ENCODE data around the gene TMIE. TPM values are rescaled to one million over a fixed set of nuclear protein-coding genes. Genes with fewer than 3 reads are reported as not detected.
"Not testable (repeated sequence)": the region's sequence is repeated elsewhere in the genome, so short reads cannot be mapped to it uniquely, and the experiment has no call there.

Gene TMIE
- total RNA-seq, 1 donor from 2014 or later: 0.30 TPM

DNA sequence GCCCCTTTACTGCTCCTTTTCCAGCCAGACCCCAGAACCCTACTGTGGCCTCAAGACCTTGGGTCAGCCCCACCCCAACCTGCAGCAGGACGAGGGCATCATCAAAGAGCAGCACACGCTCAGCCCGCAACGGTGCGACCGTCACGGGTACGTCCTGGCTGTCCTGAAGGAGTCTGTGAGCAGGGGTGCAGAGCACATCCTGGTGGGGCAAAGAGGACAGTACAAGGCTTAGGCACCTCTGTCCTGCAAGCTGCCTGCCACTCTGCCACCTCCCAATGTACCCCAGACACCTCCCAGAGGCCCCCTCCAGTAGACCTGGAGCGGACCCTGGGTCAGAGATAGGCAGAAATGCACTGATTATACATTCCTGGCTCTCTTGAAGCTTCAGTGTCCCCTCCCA lies 15.7 kb upstream of the TMIE start:
- no peak for DNase-seq

DNA sequence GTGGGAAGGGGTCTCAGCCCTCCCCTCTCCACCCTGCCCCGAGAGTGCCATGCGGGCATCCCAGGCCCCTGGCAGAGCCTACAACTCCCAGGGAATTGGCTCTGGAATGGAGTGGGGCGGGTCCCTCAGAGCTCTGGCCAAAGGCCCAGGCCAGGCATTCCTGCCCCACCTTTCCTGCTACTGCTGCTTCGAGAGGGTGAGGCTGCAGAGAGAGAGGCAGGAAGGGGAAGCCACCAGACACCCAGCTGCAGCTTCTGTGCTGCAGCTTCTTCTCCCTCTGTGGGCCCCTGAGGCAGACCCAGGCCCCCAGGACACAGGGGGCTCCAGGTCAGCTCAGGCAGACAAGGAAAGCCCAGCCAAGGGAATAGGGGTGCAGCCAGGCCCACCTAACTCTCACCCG lies 10.4 kb upstream of the TMIE start:
- no peak for DNase-seq

DNA sequence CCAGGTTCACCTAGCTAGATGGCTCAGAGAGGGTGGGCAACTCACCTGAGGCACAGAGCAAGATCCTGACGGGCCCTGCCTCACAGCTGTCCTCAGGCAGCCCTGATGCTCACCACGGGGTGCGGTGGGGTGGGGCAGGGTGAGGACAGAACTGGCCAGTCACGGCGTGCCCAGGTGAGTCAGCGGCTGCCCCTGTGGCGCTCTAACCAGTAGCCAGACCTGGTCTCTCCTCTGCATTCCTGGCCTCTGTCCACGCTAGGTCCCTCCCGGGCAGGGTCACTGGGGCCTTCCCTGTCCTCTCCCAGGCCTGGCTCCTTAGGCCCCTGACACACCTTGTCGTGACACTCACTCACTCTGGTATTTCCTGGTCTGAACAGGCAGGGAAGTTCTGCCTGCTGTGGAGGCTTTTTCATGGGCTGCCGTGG lies 8.6 kb upstream of the TMIE start:
- no peak for DNase-seq

DNA sequence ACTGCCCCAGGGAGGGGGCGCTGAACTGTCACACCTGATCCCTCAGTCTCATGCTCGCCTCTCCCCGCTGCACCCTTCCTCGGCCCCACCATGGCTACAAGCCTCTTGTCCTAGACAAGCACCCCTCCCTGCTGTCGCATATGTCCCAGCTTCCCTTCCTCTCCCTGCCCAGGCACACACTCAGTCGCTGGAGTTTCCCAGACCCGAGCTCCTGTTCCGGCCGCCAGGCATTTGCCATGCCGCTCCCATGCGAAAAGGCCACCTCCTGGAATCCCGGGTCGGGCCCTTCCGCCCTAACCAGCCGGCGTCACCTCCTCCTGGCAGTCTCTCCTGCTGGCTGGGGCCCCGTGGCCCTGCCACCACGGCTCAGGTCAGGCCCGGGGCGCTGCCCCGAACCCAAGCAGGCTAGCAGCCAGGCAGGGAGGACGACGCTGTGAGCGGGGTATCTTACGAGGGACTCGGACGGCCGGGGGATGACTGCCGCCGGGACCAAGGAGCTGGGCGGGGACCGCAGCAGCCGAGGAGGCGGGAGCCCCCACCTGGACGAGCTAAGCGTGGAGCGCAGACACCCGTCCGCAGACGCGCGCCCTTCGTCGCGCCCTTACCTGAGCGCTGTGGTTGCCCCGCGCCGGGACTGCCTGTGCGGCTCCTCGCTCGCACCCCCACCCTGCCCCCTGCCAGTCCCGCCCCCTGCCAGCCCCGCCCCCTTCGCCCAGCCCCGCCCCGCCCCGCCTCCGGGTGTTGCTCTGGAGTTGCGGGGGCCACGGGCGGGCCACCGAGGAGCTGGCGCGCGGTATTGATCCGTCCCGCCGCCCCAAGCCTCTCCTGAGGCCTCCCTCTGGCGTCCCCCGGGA lies 7.9 kb upstream of the TMIE start, which contains the start of gene ALS2CL:
Gene ALS2CL (minus strand): TSS at position 642 of the 854 bp plus-strand sequence. CDS start 4,239 bp downstream, outside the sequence.
- DNase-seq: no peak

DNA sequence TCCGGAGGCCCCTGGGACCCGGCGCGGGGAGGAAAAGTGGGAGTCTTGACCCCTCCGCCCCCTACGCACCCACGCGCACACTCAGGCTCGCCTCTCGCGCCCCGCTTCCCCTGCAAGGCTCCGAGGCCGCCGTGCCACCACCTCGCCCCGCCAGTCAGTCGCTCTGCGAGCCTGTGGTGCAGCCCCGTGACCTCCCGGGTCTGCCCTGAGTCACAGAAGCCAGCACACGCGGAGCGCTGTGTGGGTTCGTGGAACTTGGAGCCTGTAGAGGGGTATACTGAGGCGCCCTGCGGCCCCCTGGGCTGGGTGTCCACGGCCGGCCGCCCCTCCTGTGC lies 7.3 kb upstream of the TMIE start:
- DNase-seq: no peak

DNA sequence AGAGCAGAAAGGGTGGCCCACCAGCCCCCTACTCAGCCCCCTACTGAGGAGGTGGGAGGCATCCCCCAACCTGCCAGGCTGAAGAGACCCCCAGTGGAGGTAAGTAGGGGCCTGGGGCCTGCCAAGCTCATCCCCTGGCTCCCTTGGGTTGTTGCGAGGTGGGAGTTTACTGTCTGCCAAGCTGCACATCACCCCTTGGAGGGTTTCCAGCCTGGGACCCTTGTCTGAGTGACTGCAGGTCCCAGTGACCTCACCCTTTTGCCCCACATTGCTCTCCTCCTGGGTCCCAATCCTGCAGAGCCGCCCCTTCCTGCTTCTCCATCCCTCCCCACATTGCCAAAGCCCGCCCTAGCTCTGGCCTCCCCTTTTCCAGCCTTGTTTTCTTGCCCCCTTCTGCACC lies 6.7 kb upstream of the TMIE start:
- no peak for DNase-seq

DNA sequence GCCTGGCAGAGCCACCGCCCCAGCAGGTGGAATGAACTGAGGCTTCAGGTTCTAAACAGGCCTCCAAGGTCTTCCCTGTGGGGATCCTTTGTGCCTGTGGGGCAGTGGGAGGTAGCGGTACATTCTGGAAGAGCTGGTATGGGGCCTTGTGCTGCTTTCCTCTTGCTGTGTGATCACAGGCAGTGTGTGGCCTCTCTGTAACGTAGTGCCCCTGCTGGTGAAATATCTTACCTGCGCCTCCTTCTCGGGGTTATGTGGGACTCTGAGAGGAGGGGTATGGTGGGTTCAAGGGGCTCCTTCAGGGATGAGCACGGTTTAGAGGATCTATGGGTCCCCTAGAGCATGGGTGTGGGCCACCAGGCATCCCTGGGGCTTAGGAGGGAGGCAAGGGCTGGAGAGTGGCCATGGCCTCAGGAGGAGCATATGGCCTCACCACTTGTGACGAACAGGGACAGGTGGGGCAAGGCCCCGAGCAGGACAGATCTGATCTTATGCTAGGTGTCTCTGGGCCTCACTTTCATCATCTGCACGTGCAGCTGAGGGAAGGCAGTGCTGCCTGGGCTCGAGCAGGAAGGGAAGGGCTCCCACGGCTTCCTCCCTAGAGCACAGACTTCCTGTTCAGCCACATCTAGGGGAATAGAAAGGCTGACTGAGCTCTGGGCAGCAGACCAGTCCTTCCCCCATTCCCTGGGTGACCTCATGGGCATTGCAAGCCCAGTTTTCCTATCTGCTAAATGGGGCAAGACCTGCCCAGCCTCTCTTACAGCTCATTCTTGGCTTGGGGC lies 5.8 kb upstream of the TMIE start:
- DNase-seq: peak; percentile 13

DNA sequence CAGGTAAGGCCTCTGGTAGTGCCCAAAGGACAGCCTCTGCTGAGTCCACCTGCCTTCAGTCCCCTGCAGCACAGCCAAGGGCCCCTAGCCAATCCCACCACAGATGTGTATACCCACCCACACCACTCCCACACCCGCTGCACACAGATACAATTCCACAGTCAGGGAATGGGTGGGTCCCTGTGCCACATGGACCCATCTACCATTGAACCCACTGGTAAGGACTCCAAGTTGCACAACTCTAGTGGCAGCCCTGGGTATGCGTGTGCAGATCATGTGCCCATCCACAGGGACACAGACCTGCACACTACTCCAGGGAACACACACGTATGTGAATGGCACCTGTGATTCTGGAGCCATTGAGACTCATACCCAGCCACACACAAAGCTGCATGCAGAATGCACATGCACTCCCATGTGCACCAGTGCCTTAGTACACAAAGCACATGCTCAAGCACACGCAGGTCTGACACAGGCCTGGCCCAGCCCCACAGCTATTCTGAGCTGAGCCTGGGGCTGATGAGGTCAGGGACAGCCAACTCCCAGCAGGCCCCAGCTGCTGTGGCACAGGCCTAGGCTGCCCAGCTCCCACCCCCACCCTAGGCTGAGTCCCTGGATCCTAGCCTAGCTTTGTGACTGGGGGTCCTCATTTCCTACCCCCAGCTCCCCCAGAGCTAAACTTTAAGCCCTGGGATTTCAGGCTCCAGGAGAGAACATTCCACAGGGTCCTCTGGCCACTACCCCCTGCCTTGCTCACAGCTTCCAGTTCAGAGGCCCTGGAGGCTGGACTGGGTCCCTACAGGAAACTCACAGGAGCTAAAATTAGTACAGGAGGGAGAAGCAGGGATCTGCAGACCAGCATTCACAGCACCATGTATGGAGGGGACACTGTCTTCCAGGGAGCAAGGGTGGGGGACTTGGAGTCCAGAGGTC lies 5.0 kb upstream of the TMIE start:
- DNase-seq: peak; percentile 34

DNA sequence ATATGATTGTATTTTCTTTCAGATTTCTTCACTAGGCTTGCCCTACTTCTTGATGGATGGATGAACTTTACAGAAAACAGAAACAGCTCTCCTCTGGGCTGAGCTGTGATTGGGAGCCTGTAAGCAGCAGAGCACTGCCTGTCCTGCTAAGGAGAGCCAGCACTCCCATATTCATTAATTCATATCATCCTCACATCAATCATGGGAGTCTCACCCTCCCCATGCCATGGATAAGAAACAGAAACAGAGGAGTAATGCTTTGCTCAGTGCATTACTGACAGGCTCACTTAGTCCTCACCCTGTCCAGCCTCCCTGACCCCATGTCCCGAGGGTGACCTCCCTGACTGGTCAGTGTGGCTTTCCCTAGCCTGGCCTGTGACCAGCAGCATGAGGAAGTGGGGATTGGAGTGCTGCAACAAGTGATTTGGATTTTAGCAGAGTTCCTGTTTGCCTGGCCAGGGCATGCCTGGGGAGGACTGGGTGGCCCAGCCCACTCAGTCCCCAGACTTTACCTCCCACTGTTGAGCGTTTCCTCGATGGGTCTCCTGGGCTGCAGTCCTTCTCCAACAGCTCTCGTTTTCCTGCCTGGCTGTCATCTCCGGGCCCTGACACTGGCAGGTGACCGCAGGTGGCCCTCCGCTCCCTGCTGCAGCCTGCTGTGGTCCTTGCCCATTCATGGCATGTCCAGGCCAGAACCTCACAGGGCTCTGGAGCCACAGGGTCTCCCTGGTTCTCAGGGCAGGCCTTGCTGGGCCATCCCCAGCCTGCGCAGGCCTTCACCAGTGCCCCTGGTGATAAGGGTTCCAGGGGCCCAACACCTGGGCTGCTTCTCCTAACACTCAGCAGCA lies 1.3 kb upstream of the TMIE start:
- DNase-seq: no peak

DNA sequence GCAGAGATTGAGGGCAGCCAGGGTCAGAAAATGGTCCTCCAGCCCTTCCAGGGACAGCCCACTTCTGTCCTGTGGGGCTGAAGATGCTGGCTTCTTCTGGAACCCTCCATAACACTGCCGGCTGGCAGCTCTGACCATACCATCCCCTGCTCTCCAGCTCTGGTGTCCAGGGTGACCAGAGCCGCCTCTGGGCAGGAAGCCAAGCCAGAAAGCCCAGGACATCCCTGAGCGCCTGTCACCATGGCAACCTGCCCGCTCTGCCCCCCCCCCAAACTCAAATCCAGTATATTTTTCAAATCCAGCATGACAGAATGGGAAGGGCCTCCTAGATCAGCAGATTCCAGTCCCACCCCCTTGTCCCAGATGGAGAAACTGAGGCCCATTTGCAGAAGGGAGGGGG lies 420 bp upstream of the TMIE start:
- no peak for DNase-seq

DNA sequence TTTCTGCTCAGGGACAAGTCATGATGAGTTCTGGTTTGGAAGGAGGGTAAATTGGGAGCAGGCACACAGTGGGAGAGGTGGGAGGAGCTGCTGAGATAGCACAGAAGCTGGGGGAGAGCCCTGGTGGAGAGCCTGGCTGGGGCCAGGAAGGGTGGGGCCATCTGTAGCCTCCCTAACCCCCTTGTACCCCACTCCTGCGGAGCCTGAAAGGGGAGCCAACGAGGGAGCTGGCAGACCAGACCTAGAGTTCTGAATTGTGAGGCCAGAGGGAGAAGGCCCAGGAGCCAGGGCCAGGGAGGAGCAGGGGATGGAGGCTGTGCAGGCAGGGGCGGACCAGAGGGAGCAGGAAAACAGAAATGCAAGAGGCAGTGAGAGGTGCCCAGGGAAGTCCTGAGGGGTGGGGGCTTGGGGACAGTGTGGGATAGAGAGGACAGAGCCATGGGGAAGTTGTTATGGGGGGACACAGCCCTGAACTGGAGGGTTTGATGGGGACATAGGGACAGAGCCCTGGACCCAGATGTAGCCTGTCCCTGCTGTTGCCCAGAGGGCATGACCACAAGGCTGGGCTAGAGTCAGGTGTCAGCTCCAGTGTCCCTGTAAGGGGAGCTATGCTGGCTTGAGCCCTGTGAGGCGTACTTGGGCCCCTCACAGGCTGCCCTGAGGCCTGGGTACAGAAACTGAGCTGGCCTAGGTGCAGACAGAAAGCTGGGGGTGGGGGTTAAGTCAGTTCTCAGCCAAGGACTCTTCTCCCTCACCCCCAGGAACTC lies 1.2 kb downstream of the TMIE start:
- peak; percentile 34 for DNase-seq

DNA sequence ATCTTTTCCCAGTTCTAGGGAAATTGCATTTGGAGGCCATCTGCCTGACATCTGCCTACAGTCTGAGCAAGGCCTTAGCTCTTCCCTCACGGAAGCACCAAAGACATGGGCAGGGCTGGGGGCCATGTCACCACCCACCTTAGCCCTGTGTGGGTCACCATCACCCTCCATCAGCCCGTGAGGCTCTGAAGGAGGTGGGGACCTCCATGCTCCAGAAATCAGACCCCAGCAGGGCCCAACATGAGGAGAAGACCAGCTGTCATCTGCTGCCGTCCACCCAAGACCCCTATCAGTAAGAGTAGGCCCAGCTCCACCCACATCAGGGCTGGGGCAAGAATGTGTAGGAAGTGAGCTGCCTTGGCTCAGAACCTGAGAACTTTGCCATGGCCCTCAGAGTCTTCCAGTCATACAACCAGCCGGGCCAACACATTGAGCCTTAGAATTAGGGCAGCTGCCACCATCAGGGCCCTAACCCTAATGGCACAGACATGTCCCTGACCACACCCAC lies 1.9 kb downstream of the TMIE start:
- no peak for DNase-seq

DNA sequence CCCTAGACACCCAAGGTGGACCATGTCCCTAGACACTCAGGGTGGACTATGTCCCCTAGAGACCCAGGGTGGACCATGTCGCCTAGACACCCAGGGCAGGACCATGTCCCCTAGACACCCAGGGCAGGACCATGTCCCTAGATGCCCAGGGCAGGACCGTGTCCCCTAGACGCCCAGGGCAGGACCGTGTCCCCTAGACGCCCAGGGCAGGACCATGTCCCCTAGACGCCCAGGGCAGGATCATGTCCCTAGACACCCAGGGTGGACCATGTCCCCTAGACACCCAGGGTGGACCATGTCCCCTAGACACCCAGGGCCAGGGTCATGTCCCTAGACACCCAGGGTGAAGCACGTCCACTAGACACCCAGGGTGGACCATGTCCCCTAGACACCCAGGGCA lies 3.2 kb downstream of the TMIE start:
- DNase-seq: not testable (repeated sequence)

DNA sequence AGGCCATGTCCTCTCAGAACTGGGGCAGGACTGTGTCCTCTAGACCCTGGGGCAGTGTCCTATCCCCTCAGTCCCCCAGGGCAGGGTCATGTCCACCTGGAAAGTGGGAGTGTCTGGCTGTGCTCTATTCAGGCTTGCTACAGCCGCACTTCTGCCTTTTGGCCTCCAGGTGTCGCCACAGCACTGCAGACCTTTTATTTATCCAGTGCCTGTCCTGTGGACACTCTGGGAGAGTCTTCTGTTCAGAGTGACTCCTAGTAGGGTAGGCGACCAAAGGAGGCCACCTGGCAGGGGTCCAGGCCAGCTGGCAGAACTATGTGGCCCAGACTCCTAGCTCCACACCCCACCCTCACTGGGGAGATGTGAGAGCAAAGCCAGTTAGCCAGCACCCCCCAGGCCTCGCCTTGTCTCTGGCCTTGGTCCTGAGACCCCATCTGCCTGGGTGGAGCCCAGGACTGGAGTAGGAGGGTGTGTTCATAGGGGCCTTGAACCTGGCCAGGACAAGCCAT lies 3.9 kb downstream of the TMIE start:
- peak; percentile 85 for DNase-seq

DNA sequence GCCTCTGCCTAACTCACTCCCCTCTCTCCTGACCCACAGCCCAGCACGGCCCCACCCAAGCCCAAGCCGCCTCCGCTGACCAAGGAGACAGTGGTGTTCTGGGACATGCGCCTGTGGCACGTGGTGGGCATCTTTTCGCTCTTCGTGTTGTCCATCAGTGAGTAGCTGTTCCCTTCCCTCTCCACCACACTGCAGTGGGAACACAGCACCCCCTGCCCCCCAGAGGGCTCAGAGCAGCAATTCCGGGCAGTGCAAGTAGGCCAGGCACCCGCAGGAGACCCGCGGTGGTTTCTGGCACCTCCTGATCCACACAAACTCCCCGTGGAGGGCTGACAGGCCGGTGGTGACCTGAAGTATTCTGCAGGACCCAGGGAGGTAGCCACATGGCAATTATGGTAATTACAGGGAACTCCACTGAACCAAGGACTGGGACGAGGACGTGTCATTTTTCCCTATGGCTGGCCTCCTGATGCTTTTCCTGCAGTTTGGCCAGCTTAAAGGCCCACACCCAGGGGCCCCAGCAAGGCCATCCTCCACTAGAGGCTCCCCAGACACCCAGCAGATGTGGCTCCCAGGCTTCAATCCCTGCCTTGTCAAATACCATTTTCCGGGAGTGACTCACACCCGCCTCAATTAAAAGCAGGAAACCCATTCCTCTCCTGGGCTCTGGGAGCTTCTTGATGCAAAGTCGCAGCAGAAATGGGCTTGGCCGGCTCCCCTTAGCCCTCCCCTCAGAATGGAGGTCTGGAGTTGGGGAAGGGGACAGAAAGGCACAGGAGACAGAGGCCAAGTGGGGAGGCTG lies 4.8 kb downstream of the TMIE start:
- DNase-seq: peak; percentile 64

DNA sequence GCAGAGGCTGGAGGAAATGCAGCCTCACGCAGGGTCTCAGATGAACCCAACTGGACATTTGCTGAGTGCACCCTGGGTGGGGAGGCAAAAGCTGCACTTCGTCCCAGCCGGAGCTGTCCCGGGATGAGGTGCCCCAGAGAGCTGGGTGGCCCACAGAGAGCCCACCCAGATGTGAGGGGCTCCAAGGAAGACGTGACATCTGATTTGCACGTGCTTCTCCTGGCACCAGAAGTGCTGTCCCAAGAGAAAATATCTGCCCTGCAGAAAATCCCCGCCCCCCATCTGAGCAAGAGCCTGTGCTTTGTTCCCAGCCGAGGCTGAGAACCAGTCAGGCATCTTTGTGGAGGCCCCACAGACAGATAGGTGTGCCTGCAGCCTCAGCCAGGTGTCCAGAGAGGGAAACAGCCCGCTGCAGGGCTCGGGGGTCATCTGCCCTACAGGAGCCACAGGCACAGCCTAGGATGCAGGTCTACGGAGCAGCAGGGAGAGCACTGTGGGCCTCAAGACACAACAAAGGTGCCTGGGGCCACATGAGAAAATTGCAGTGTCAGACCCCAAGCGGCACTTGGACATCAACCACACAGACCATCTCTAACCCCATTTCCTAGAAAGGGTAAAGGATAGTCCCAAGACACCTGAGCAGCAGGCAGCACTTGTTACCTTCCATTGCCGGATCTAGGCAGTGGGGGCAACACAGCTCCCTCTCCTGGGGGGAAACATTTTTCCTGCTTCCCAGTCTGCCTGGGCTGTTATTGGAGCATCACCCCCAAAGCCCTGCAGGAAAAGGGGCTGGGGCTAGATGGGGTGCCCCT lies 5.8 kb downstream of the TMIE start:
- peak; percentile 42 for DNase-seq

DNA sequence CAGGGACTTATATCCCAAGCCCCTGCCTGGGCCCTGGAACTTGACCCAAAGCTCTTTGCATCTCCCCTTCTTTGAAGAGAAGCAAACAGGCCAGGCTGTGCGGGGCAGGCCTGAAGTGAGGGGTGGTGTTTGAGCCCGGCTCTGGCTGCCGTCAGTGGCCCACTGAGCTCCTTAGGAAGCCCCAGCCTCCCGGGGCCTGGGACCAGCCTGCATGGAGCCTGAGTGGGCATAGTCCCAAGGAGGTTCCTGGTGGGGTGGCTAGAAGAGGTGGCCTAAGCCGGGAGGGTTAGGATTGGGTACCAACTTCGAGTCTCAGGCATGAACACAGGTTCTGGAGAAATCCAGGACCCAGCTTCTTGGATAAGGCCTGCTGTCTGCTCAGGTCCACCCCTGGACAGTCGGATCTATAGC lies 6.4 kb downstream of the TMIE start:
- no peak for DNase-seq

DNA sequence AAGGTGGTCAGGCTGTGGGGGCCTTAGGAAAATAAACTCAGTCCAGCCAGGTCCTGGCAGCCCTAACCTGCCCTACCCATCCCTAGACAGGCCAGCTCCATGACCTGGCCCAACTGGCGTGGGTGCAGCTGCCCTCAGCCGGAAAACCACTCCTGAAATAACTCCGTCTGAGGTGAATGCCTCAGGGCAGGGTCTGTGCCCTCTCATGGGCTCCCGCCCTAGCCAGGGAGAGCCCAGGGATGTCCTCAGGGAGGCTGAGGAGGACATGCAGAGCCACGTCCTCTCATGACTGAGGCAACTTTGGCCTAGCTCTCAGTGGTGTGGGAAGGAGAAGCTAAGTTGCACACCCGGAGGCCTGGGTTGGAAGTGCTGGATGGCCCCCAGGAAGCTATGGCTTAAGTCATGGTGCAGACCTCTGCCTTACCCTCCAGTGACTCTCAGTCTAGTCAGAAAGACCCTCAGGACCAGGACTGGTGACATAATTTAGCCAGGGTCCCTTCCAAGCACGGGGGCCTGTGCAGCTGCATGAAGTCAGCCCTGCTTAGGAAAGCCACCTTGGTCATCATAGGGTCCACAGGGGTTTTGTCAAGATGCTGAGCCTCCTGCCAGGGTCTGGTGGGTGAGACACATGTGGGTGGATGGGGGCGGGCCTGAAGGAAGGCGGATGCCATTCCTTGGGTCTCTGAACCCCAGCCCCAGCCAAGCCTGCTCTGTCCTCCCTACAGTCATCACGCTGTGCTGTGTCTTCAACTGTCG lies 7.4 kb downstream of the TMIE start:
- DNase-seq: no peak
